Astrocyte of the spinal cord (primary cell): ENCODE data around the gene BBS4.
"Not testable (repeated sequence)": the region's sequence is repeated elsewhere in the genome, so short reads cannot be mapped to it uniquely, and the experiment has no call there.

Experiments used
- DNase-seq: peaks from one replicate; pipeline ENCODE4 v3.0.0; 2011; ENCODE audit warnings: low read depth, low spot score
- H3K4me3 ChIP-seq: 2 replicates; pipeline ENCODE4 v1.5.1; 2011; ENCODE audit warnings: low read depth, mild to moderate bottlenecking, low read length, moderate library complexity
- in situ Hi-C: cut with HindIII; loops from 2 replicates; pipeline ENCODE4 v1.10.0; 2017; ENCODE audit warnings: low sequenced_read_pairs
- TF ChIP-seq, protein P1 (sequence below): IDR thresholded peaks from 2 replicates; pipeline ENCODE4 v1.5.1; 2012; ENCODE audit warnings: low read depth, mild to moderate bottlenecking, low read length, inconsistent platforms

Gene BBS4

DNA sequence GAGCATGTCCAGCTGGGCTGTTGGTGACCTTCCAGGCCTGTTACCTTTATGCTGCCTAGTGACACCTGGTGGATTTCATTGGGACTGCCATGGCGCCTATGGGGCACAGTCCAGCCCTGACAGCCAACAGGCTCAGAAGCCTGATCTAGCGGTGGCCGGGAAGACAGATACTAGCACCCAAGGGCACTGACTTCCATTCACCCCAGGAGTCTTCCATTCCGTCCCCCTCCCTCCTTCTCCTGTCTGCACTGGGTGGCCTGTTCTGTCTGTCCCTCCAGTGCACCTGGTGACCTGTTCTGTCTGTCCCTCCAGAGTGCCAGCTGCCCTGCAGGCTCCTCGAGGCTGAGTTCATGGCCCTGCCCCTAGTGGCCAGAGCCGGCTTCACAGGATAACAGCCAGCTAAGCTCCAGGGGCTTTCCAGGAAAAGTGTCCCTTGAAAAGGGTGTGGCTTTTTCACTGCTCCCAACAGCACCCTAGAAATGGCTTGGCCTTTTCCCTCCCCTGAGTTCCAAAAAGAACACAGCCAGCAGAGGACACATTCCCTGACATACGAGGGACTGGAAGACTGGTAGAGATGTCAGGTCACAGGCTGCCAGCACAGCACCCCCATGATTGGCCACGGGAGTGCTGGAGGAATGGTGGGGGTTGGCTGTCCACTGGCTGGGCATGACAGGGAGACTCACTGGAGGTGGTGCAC, 15.2 kb upstream of the BBS4 start:
- TF ChIP-seq, protein P1, sequence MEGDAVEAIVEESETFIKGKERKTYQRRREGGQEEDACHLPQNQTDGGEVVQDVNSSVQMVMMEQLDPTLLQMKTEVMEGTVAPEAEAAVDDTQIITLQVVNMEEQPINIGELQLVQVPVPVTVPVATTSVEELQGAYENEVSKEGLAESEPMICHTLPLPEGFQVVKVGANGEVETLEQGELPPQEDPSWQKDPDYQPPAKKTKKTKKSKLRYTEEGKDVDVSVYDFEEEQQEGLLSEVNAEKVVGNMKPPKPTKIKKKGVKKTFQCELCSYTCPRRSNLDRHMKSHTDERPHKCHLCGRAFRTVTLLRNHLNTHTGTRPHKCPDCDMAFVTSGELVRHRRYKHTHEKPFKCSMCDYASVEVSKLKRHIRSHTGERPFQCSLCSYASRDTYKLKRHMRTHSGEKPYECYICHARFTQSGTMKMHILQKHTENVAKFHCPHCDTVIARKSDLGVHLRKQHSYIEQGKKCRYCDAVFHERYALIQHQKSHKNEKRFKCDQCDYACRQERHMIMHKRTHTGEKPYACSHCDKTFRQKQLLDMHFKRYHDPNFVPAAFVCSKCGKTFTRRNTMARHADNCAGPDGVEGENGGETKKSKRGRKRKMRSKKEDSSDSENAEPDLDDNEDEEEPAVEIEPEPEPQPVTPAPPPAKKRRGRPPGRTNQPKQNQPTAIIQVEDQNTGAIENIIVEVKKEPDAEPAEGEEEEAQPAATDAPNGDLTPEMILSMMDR, result peak; percentile 82
- peak; percentile 61 for DNase-seq
- H3K4me3 ChIP-seq, in situ Hi-C loops: not testable (repeated sequence)

DNA sequence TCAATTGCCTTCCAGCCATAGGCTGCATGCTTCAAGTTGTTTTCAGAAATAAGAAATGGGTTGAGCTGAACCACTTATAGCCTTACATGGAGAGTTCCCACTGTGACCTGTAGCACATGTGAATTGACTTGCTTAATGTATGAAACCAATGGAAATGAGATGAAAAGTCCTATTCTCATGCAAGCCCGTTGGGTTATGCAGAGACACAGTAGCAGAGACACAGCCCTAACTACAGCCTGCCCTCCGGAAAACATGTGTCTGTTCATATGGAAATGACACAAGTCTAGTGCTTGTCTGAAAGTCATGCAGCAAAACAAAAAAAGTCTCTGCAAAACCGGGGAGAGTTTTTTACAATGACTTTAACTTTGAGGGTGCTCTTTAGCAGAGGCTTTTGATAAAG, 14.5 kb upstream of the BBS4 start:
- in situ Hi-C loops, result no loop called here
- no peak overlapping the region for H3K4me3 ChIP-seq
- no peak for DNase-seq
- TF ChIP-seq, protein P1, result no peak

DNA sequence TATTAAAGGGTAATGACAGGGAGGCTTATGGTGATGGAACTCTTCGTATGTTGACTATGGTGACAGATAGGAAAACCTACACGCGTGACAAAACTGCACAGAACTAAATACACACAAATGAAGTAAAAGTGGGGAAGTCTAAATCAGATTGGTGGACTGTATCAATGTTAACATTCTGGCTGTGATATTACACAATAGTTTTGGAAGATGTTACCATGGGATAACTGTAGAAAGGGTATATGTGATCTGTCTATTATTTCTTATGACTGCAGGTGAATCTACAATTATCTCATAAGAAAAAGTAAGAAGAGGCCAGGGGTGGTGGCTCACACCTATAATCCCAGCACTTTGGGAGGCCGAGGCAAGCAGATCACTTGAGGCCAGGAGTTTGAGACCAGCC, 9.2 kb upstream of the BBS4 start:
- no peak for DNase-seq
- H3K4me3 ChIP-seq, result no peak overlapping the region
- in situ Hi-C loops, result no loop called here
- TF ChIP-seq, protein P1, result no peak

DNA sequence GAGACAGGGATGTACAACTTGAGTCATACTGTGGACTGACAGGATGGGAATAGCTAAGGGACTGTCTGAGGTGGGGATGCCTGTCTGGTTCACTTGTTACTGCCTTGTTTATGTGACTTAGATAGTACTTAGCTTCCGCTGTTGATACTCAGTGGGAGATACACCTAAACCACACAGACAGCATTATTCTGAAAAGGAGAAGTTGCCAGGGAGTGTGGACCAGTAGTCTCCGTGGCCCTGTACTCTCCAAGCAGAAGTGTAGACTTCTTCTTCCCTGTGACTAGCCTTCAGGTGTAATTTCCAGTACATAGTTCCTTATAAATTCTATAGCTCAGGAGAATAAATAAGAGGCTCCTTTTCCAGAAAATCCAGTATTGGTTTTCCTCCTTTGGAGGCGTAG, 5.1 kb upstream of the BBS4 start:
- TF ChIP-seq, protein P1, result no peak
- H3K4me3 ChIP-seq, result no peak overlapping the region
- in situ Hi-C loops, result no loop called here
- DNase-seq, result no peak

DNA sequence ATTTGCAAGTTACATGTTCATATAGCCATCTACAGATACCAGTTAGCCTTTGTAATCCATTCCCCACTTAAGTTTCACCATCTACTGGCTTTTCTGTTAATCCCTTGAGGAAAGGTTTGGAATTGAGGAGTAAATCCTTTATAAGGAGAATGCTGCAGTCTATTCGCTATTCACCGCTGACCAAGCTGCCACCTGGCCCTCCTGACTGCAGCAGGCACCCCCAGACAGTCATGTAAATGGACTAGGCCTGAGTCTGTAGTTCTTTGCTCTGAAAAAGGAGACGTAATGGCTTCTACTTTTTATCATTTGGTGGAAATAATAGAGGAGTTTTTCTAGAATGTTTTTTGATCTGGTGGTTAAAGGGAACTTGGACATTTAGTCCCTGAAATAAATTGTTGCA, 3.2 kb upstream of the BBS4 start:
- DNase-seq, result no peak
- TF ChIP-seq, protein P1, result no peak
- in situ Hi-C loops, result no loop called here
- H3K4me3 ChIP-seq, result no peak overlapping the region

DNA sequence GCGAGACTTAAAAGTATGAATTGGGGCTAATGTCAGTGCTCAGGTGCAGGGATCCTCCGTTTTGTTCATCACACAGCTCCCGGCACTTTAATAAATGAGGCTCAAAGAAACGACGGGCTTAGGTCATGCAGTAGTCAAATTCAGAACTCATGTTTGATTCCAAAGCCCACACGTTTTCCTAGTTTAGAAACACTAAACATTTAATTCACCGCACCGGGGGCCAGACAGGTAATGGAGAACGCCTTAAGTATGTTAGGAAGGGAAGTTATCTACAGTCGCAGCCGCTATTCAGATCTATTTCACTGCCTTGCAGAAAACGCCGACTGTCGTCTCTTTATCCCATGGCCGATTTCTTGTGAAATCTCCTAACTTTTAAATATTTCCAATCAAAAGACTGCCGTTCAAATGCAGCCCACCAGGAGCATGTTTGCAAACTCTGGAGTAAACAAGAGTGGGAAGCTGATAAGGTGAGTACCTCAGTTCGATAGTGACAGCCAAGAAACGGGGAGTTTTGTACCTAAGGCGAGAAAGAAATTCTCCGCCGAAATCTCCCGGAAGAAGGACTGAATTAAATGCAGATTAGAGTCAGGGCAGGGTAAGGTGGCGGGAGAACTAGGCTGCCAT, 594 bp upstream of the BBS4 start:
- in situ Hi-C loops, result no loop called here
- H3K4me3 ChIP-seq, result peak overlapping the region; percentile 80
- TF ChIP-seq, protein P1, result no peak
- DNase-seq, result no peak
